ENCODE measurements around the gene OLFM2.

OLFM2 gene

DNA sequence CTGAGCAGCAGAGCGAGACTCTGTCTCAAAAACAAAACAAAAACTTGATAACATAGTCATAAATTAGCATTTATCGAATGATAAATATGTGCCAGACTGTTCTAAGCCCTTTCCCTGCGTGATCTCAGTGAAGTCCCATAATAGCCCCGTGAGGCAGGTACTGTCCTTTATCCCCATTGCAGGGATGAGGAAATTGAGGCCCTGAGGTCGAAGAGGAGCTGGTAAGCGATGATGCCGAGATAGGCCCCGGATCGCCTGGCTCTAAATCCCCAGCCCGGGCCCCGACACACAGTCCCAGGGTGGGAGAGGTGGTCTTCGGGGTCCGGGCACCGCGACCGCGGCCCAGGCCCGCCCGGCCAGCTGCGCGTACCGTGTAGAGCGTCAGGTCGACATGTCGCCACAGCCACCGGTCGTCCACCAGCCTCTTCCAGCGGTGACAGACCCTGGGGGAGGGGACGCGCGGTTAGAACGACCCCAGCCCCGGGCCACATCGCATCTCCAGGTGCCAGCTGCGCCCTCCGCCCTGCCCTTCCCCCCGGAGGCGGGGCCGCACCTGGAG lies 118.1 kb downstream of the OLFM2 start:
- in situ Hi-C loops (cut with HindIII; ENCODE audit: low pct_ligation_motif_present, low pct_unique_long_range_greater_than_20kb, low sequenced_read_pairs) = no loop called here
- no peak for DNase-seq

DNA sequence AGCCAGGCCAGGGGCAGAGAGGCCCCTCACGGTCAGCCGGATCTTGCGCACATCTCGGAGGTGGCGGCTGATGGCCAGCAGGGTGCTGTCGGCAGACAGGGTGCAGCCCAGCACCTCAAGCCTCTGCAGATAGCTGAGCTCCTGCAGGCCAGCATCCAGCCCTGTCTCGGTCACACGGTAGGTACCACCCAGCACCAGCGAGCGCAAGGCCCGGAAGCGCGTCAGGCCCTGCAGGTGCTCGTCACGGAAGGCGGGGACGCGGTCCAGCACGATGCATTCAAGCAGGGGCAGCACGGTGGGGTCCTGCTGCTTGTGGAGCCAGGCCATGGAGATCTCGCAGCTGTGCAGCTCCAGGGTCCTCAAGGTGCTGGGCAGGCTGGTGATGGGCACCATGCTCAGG lies 125.2 kb downstream of the OLFM2 start:
- in situ Hi-C loops (cut with HindIII; ENCODE audit: low pct_ligation_motif_present, low pct_unique_long_range_greater_than_20kb, low sequenced_read_pairs) = no loop called here
- DNase-seq = no peak

- DNase-seq = no peak
- in situ Hi-C loops (cut with HindIII; ENCODE audit: low pct_ligation_motif_present, low pct_unique_long_range_greater_than_20kb, low sequenced_read_pairs) = no loop called here
Observed at GRCh38 chr19:9808855-9809824, 127.2 kb downstream of the OLFM2 start.

GRCh38 chr19:9806803-9807202 lies 129.5 kb downstream of the OLFM2 start:
- in situ Hi-C loops (cut with HindIII; ENCODE audit: low pct_ligation_motif_present, low pct_unique_long_range_greater_than_20kb, low sequenced_read_pairs) = no loop called here
- DNase-seq = no peak
